Endothelial cell of umbilical vein (primary cell): ENCODE data around the gene ESRRA. TPM values are rescaled to one million over a fixed set of nuclear protein-coding genes. Genes with fewer than 3 reads are reported as not detected.

Experiments used
- BruUV-seq: library from RNA; stranded (reverse); fragments of 400-500 nt; replicated peaks from 2 replicates; lab custom pipeline; 2021; lab: Mats Ljungman, UMichigan
- CTCF ChIA-PET: fragments of 300-600, 350-600 bp; sonication (Branson Sonifier 250); formaldehyde crosslinking; loops from one replicate; lab custom pipeline; 2021; ENCODE audit warnings: antibody characterized with exemption, inconsistent platforms; lab: Charles Lee
- POLR2A ChIA-PET: fragments of 300-600, 350-600 bp; sonication (Branson Sonifier 250); formaldehyde crosslinking; loops from one replicate; lab custom pipeline; 2021; ENCODE audit warnings: antibody characterized with exemption, inconsistent platforms; lab: Charles Lee
- DNase-seq: peaks from one replicate; pipeline ENCODE4 v3.0.0-alpha.2; 2011; ENCODE audit warnings: low read depth, low spot score
- FAIRE-seq: peaks from 2 replicates; lab custom pipeline; 2011; peaks lifted over from hg19 to GRCh38; lab: Jason Lieb, UNC
- H2AFZ ChIP-seq: 2 replicates; pipeline ENCODE4 v1.6.0; 2012; ENCODE audit warnings: low read depth, low read length, control low read depth, inconsistent platforms
- H3K27ac ChIP-seq: 2 replicates; pipeline ENCODE4 v1.5.1; 2011; ENCODE audit warnings: low read depth, mild to moderate bottlenecking, control low read depth, low read length, moderate library complexity; ENCODE audit not compliant: insufficient read depth
- H3K27me3 ChIP-seq, 2 experiments: 2 replicates each; pipeline versions ENCODE4 v1.6.0 to v1.6.1; 2011; ENCODE audit warnings: low read length in 2 of 2, mixed read lengths in 1 of 2; ENCODE audit not compliant: control insufficient read depth in 2 of 2, insufficient read depth in 2 of 2
- H3K36me3 ChIP-seq, 2 experiments: 2 replicates in 1 of 2; 3 replicates in 1 of 2; pipeline ENCODE4 v1.5.1; 2011; ENCODE audit warnings: low read length in 2 of 2, mild to moderate bottlenecking in 1 of 2, moderate library complexity in 1 of 2; ENCODE audit not compliant: control insufficient read depth in 2 of 2, insufficient read depth in 2 of 2; ENCODE audit errors: extremely low read depth in 1 of 2
- H3K4me1 ChIP-seq: 3 replicates; pipeline ENCODE4 v1.5.1; 2011; ENCODE audit warnings: mild to moderate bottlenecking, low read length; ENCODE audit not compliant: control insufficient read depth, insufficient read depth; ENCODE audit errors: extremely low read depth
- H3K4me2 ChIP-seq: 2 replicates; pipeline ENCODE4 v1.6.1; 2011; ENCODE audit warnings: low read length, control low read depth, mixed read lengths; ENCODE audit not compliant: insufficient read depth
- H3K4me3 ChIP-seq, 3 experiments: fragments of 200-600 bp in 1 of 3; sonication (generic), shearing (Covaris generic) in 1 of 3; replicated peaks in 1 of 3; 2 replicates each; pipeline ENCODE4 v1.5.1; 2011 to 2016; ENCODE audit warnings: control low read depth in 3 of 3, low read length in 3 of 3, mild to moderate bottlenecking in 2 of 3, inconsistent platforms in 1 of 3, low read depth in 1 of 3, moderate library complexity in 1 of 3; ENCODE audit not compliant: insufficient read depth in 1 of 3
- H3K79me2 ChIP-seq: 2 replicates; pipeline ENCODE4 v1.6.0; 2012; ENCODE audit warnings: low read length, inconsistent platforms; ENCODE audit not compliant: control insufficient read depth, insufficient read depth
- H3K9ac ChIP-seq: replicated peaks from 2 replicates; pipeline ENCODE3; 2011; ENCODE audit warnings: low read length, control low read depth; ENCODE audit not compliant: insufficient read depth; ENCODE audit errors: extremely low read depth
- H3K9me1 ChIP-seq: replicated peaks from 3 replicates; pipeline ENCODE4 v1.6.0; 2011; ENCODE audit warnings: mild to moderate bottlenecking, low read length; ENCODE audit not compliant: control insufficient read depth, insufficient read depth; ENCODE audit errors: extremely low read depth
- H3K9me3 ChIP-seq: replicated peaks from 2 replicates; pipeline ENCODE4 v1.5.1; 2012; ENCODE audit warnings: low read length, inconsistent platforms; ENCODE audit not compliant: control insufficient read depth, insufficient read depth
- H4K20me1 ChIP-seq: replicated peaks from 2 replicates; pipeline ENCODE3; 2011; ENCODE audit warnings: mild to moderate bottlenecking, low read length; ENCODE audit not compliant: control insufficient read depth, insufficient read depth; ENCODE audit errors: extremely low read depth
- CTCF ChIP-seq, 2 donors: IDR thresholded peaks; 1 replicate in 1 of 2; 2 replicates in 1 of 2; pipeline ENCODE4 v1.5.1; 2011; ENCODE audit warnings: low read length in 2 of 2, mild to moderate bottlenecking in 2 of 2, moderate library complexity in 2 of 2, control low read depth in 1 of 2, inconsistent platforms in 1 of 2, low read depth in 1 of 2; ENCODE audit not compliant: insufficient read depth in 1 of 2; ENCODE audit errors: extremely low read depth in 1 of 2
- EZH2 ChIP-seq: IDR thresholded peaks from 2 replicates; pipeline ENCODE4 v1.6.1; 2012; ENCODE audit warnings: borderline replicate concordance, low read depth, mild to moderate bottlenecking, moderate library complexity, low read length, inconsistent platforms; ENCODE audit not compliant: severe bottlenecking
- FOS ChIP-seq: IDR thresholded peaks from 2 replicates; pipeline ENCODE4 v1.6.1; 2011; ENCODE audit warnings: mild to moderate bottlenecking, low read length, moderate library complexity, borderline replicate concordance; ENCODE audit not compliant: insufficient read depth
- GATA2 ChIP-seq: IDR thresholded peaks from 2 replicates; pipeline ENCODE4 v1.7.0; 2011; ENCODE audit warnings: low read depth, mild to moderate bottlenecking, moderate library complexity, mixed read lengths, low read length; ENCODE audit not compliant: insufficient read length, insufficient read depth
- JUN ChIP-seq: IDR thresholded peaks from 2 replicates; pipeline ENCODE4 v1.6.1; 2011; ENCODE audit warnings: borderline replicate concordance, low read depth; ENCODE audit not compliant: insufficient read length, insufficient read depth
- MAX ChIP-seq: IDR thresholded peaks from 2 replicates; pipeline ENCODE4 v1.6.1; 2011; ENCODE audit not compliant: insufficient read depth, insufficient read length
- MYC ChIP-seq: IDR thresholded peaks from one replicate; pipeline ENCODE4 v1.6.1; 2011; ENCODE audit warnings: mild to moderate bottlenecking, low read depth, low read length
- POLR2A ChIP-seq: IDR thresholded peaks from 2 replicates; pipeline ENCODE4 v1.6.1; 2012; ENCODE audit warnings: low read depth, mild to moderate bottlenecking, control low read depth, low read length
- POLR2AphosphoS5 ChIP-seq: IDR thresholded peaks from 2 replicates; pipeline ENCODE4 v1.6.1; 2012; ENCODE audit warnings: low read depth, mild to moderate bottlenecking, control low read depth, low read length, moderate library complexity; ENCODE audit not compliant: insufficient read depth
- dilution Hi-C: fragments of 300-500 bp; cut with MboI; formaldehyde crosslinking; loops from one replicate; pipeline ENCODE4 v1.15.0; 2019; ENCODE audit warnings: low sequenced_read_pairs; ENCODE audit not compliant: extremely low pct_ligation_motif_present
- intact Hi-C: fragments of 100-400 bp; cut with micrococcal nuclease; formaldehyde crosslinking; loops from one replicate; pipeline ENCODE4 v1.10.0; 2022
- polyA plus RNA-seq, 4 experiments: library from polyadenylated mRNA; depleted of rRNA in 3 of 4; stranded (reverse) in 3 of 4; unstranded in 1 of 4; fragments of >200 nt; gene quantifications; 2 replicates each; pipeline versions ENCODE4 v1.2.1 to v1.2.3, GENCODE V29; 2011 to 2012; ENCODE audit warnings: missing spikeins in 1 of 4
- total RNA-seq: library from RNA; stranded (reverse); gene quantifications from 2 replicates; pipeline ENCODE4 v1.2.3, GENCODE V29; 2021

The ESRRA gene
- total and polyA plus RNA-seq, 2 donors (not counting 3 experiments of a cell fraction or from before 2014, with no cell fraction given) = 17.2 to 37.4 TPM

GRCh38 chr11:64304032-64304315 is 1.4 kb upstream of the ESRRA start:
- TF ChIP-seq POLR2A = no peak
- no peak for TF ChIP-seq MYC
- no peak for TF ChIP-seq EZH2
- no peak for TF ChIP-seq MAX
- no peak for TF ChIP-seq JUN
- no peak for TF ChIP-seq FOS
- no peak for TF ChIP-seq POLR2AphosphoS5
- TF ChIP-seq GATA2 = no peak
- TF ChIP-seq CTCF (IDR thresholded peaks at IDR 0.05; ENCODE audit: extremely low read depth in 1 of 2, insufficient read depth in 1 of 2, low read depth in 1 of 2, low read length in 2 of 2) = no peak
- BruUV-seq = no TSS peak
- CTCF ChIA-PET = interaction anchor here (0.8 to 6.7 kb wide), 25 partner anchors 9 to 303 kb away, joined by 3 to 413 read pairs (median 8); partner anchors contain the start of genes BAD, FERMT3, FKBP2 and KCNK4
- Histone ChIP-seq H3K4me3 (no peak overlapping the region), H3K9ac (no peak overlapping the region), H4K20me1 (no peaks in the 10 kb centered on the region), H3K79me2 (peaks cover 10% of the 10 kb centered on the region), H3K4me1 (peaks cover 23% of the 10 kb centered on the region), H3K27me3 (peaks cover 4 to 16% of the 10 kb centered on the region in 2 experiments), H3K27ac (no peak overlapping the region), H3K9me3 (no peaks in the 10 kb centered on the region), H3K9me1 (no peaks in the 10 kb centered on the region), H2AFZ (no peak overlapping the region), H3K36me3 (no peaks in the 10 kb centered on the region), H3K4me2 (peak overlapping the region; percentile 50)
- dilution Hi-C loops (no loop called here), intact Hi-C loops (loop anchor here (2.0 to 5.0 kb wide), 2 partner anchors 19 to 467 kb away; partner anchors contain the start of genes BAD, GPR137 and MARK2)
- FAIRE-seq (no peak), DNase-seq (no peak)
- POLR2A ChIA-PET = interaction anchor here (0.9 to 1.1 kb wide), 2 partner anchors 14 to 58 kb away, joined by 3 to 5 read pairs; partner anchors contain the start of genes PRDX5 and TRMT112
